ENCODE data around the gene RSPO3.

DNA sequence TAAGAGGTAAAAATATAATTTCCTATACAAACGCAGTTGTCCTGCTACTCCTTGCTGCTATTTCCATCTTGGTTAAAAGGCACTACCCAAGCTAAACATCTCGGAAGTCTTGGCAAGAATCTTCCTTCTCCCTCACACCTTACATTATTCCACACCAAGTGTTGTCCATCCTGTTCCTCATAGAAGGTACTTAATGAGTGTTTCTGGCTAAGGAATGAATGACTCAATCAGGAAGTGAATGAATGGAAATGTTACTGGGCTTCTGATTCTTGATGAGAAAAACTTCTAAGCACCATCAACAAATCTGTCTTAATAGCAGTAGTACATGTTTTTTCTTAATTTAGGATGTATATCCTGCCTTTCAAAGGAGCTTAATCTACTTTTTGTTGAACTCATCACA lies 40.6 kb upstream of the RSPO3 start:
- TF ChIP-seq HDGF (IDR thresholded peaks at IDR 0.05; ENCODE audit: borderline replicate concordance) (no peak), SP1 (IDR thresholded peaks at IDR 0.05) (no peak), BHLHE40 (IDR thresholded peaks at IDR 0.05; ENCODE audit: borderline replicate concordance) (no peak)

Data from HEK293T (cell line).